ENCODE data around the gene FKTN.

Gene FKTN

GRCh38 chr9:105679257-105680022 is 121.5 kb downstream of the FKTN start:
- no peak for DNase-seq

- DNase-seq: no peak
Observed at GRCh38 chr9:105681313-105681712, 123.4 kb downstream of the FKTN start.

GRCh38 chr9:105681724-105682123 is 123.8 kb downstream of the FKTN start:
- DNase-seq: no peak

GRCh38 chr9:105683688-105684275 is 125.9 kb downstream of the FKTN start:
- DNase-seq: no peak

GRCh38 chr9:105686936-105687335 is 129.0 kb downstream of the FKTN start:
- no peak for DNase-seq
